8988T (cell line): Measurements from ENCODE around the gene TAOK3.
A peak's percentile ranks its signal among the peaks of the same experiment; 100 is the strongest.
"Not testable (repeated sequence)": the region's sequence is repeated elsewhere in the genome, so short reads cannot be mapped to it uniquely, and the experiment has no call there.

Source experiments
- DNase-seq: peaks from one replicate; pipeline ENCODE4 v3.0.0; 2011

Gene TAOK3

GRCh38 chr12:118372541-118373495 lies at the start of gene TAOK3:
Gene TAOK3 (minus strand): TSS chr12:118372907. CDS start chr12:118255567, 117,340 bp downstream.
- peak; percentile 82 for DNase-seq

DNA sequence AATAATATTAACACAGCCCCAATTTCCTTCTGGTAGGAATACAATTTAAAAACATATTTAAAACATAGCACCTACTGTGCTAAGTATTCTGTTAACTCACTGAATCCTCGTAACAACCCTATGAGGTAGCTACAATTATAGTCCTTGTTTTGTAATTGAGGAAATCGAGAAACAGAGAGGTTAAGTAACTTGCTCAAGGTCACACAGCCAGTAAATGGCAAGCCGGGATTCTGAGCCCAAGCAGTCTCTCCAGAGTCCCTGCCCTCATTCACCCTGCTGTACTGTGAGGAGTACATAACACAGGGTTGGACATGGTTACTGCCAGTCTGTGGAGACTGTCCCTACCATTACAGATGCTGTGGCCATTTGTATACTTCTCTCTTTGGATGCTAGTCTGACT lies 48.0 kb upstream of the TAOK3 start:
- no peak for DNase-seq

DNA sequence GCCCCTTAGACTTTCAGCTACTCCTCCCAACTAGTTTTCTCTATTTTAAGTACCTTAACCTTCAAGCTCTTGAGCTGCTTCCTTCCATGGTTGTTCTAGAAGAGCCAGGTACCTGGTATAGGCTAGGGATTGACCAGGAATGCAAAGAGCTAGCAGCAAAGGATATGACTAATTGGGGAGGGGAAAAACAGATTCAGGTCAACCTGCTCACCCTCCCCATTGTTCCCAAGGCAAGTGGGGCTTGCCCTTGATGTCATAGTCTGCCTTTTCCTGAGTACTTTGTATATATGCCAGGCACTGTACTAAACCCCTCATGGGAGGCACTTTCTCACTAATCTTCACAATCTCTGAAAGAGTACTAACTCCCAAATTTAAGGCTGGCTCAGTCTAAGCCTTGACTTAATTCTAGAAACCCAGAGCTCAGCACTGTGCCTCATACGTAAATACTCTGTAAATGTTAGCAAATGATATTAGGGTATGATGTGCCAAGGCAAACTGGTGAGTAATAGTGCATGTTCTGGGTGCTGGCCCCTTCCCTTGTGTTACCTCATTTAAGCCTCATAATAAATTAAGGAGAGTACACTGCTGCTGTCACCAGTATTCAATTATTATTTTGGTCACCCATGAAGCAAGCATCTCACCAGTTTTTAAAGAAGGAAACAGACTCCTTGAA lies 45.8 kb upstream of the TAOK3 start:
- no peak for DNase-seq

- no peak for DNase-seq
These were observed 45.2 kb upstream of the TAOK3 start for GRCh38 chr12:118417942-118418341.

- DNase-seq, result no peak
These were observed 37.1 kb upstream of the TAOK3 start for GRCh38 chr12:118409834-118410233.

DNA sequence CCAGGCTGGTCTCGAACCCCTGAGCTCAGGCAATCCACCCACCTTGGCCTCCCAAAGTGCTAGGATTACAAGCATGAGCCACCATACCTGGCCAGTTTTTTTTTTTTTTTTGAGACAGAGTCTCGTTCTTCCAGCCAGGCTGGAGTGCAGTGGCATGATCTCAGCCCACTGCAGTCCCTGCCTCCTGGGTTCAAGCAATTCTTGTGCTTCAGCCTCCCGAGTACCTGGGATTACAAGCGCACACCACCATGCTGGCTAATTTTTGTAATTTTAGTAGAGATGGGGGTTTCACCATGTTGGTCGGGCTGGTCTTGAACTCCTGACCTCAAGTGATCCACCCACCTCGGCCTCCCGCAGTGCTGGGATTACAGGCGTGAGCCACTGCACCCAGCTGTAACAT lies 35.5 kb upstream of the TAOK3 start:
- not testable (repeated sequence) for DNase-seq

- DNase-seq, result peak; percentile 27
These were observed 32.3 kb upstream of the TAOK3 start for GRCh38 chr12:118404876-118405521.

- DNase-seq, result no peak
These were observed 29.5 kb upstream of the TAOK3 start for GRCh38 chr12:118402251-118402650.

DNA sequence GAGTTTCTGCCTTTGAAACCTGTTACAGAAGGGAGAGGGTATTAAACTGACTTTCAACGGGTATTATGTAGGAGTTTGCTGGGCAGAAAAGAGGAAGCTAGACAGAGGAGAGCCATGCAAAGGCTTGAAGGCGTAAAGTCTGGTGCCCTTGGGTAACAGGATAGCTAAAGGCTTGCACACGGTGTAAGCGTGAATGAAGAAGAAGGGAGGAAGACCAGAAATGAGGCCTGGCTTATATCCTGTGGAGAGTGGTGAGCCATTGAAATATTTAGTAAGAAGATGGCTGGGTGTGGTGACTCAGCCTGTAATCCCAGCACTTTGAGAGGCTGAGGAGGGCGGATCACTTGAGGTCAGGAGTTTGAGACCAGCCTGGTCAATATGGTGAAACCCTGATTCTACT lies 26.2 kb upstream of the TAOK3 start:
- DNase-seq, result no peak

- no peak for DNase-seq
These were observed 25.8 kb upstream of the TAOK3 start for GRCh38 chr12:118398524-118398923.

- DNase-seq, result no peak
These were observed 25.2 kb upstream of the TAOK3 start for GRCh38 chr12:118397708-118398440.

DNA sequence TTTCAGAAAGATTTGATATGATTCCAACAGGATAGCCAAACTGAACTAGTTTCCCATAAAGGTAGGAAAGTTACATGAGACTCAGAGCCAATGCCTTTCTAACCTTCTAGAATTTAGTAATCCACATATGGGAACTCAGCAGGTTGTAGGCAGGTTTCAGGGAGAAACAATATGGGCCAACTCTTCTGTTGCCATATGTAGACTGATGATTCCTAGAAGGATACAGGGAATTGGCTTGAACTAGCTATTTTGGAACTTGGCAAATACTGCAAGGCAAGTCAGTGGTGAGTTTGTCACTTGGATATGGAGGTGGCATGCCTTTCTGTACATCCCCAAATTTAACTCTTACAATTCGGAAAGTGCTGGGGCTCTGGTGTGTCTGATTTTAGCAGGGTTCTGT lies 19.1 kb upstream of the TAOK3 start:
- no peak for DNase-seq

DNA sequence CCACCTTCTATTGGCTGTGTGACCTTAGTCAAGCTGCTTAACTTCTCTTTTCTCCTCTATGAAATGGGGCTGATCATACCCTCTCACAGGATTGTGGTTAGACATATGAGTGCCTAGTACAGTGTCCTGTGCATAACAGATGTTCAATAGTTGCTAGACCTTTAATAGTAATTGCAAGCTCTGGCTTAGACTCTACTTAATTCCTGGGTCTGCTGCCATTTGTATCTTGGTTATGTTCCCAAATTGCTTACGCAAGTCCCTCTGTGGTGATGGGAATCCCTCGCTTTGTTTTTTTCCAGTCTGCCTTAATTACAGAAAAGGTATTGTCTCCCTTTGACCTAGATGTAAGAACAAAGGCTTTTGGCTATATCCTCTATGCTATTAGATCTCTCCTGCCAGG lies 18.7 kb upstream of the TAOK3 start:
- DNase-seq, result no peak

DNA sequence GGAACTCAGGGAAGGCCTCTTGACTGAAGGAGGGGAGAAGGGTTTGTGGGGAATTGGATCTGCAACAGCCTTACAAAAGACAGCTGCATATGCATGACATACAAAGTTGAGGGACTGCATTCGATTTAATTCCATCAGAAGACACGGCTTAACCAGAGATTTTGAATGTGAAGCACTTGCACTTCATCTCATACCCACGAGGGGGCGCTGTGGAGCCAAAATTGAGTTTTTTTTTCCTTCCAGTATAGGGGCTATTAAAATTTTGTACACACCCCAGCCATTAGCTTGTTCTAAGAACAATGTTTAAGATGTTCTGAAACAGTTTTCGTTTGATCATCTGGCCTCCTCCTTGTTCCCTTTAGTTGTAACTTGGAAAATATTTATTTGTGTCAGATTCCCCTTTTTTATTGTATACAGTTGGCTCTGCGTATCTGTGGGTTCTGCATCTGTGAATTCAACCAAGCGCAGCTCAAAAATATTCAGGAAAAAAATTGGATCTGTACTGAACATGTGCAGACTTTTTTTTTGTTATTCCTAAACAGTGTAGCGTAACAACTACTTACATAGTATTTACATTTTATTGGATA lies 5.3 kb upstream of the TAOK3 start:
- DNase-seq, result no peak

- no peak for DNase-seq
These were observed 4.5 kb upstream of the TAOK3 start for GRCh38 chr12:118377021-118377883.

- peak; percentile 71 for DNase-seq
These were observed 3.6 kb upstream of the TAOK3 start, which contains the start of gene SUDS3 for GRCh38 chr12:118376089-118377020. Gene SUDS3 (plus strand): TSS chr12:118376555. CDS start chr12:118376692, 137 bp downstream.

GRCh38 chr12:118375348-118375747 lies 2.6 kb upstream of the TAOK3 start:
- DNase-seq, result no peak

DNA sequence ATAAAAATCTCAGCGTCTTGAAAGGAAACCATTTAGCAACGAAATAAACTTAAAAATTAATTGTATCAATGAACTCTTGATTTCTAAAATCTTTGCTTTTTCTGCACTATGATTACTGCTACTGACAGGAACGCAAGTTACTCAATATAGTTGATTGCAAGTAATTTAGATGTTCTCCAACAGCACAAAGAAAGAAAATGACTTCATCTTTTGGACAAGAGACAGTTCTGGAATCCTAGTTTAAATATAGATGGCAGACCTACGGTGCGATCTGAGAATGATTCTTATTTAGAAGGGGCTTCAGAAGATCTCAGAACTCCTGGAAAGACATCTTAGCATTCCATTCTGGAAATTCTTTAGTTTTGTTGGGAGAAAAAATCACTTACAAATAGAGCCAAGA lies 2.2 kb upstream of the TAOK3 start:
- DNase-seq, result no peak

DNA sequence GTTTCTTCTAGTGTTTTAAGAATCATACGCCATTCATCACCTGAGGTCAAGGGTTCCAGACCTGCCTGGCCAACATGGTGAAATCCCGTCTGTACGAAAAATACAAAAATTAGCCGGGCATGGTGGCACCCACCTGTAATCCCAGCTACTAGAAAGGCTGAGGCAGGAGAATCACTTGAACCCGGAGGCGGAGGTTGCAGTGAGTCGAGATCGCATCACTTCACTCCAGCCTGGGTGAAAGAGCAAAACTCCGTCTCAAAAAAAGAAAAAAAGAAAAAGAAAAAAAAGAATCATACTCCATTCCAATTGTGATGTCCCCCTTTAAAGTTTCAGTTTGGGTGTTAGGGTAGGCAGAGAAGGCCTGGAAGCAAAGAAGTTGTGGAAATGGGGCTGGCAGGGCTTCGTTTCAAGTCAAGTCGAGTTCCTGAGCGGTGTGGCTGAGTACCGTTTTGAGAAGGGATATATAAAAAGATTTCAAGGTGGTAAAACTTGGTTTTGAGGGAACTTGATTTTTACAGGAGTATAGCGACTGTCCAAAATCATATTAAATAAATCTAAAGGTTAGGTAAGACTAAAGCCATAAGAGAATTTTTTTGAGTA lies 1.5 kb upstream of the TAOK3 start:
- no peak for DNase-seq

DNA sequence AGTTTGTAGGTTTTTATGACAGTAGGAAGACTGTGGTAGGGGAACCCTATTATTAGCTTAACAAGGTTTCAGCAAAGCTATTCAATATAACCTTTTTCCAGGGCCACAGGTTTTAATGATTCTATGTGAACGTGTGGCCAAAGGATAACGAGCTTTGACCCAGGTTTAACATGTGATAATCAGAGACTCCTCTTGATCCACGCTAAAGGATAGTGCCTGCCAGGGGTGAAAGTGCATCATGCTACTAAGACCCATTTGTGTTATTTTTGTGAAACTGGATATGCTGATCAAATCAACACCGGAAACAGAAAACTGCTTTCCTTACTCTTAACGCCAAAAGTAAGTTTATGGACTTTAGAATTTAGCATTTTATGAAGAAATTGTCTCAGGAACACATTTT lies 909 bp upstream of the TAOK3 start:
- no peak for DNase-seq
